Breast epithelium (tissue), 3 donors: ENCODE data around the gene CPT1C.

Source experiments
- POLR2A ChIP-seq: fragments of 450-650 bp; IDR thresholded peaks from one replicate; pipeline ENCODE4 v1.6.1; 2016; ENCODE audit warnings: antibody characterized with exemption, mild to moderate bottlenecking, moderate library complexity
- POLR2AphosphoS5 ChIP-seq, 3 donors: sonication (generic); formaldehyde crosslinking; IDR thresholded peaks; one replicate each; pipeline ENCODE4 v1.6.1; 2017; ENCODE audit warnings: antibody characterized with exemption in 3 of 3
- TF ChIP-seq, protein P1 (sequence below), 3 donors: fragments of 450-650 bp; IDR thresholded peaks; one replicate each; pipeline ENCODE4 v1.5.1; 2016 to 2017; ENCODE audit warnings: antibody characterized with exemption in 3 of 3, mild to moderate bottlenecking in 3 of 3, moderate library complexity in 3 of 3

DNA sequence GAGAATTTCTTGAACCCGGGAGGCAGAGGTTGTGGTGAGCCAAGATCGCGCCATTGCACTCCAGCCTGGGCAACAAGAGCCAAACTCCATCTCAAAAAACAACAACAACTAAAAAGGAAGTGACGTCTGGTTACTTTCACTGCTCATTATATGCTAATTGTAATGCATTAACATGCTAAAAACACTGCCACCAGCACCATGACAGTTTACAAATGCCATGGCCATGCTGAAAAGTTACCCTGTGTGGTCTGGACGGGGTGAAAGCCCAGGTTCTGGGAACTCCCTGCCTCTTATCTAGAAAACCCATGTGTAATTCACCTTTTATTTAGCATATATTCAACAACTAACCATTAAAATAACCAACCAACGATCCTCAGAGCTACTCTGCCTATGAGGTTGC lies 28.1 kb downstream of the CPT1C start:
- TF ChIP-seq, protein P1, sequence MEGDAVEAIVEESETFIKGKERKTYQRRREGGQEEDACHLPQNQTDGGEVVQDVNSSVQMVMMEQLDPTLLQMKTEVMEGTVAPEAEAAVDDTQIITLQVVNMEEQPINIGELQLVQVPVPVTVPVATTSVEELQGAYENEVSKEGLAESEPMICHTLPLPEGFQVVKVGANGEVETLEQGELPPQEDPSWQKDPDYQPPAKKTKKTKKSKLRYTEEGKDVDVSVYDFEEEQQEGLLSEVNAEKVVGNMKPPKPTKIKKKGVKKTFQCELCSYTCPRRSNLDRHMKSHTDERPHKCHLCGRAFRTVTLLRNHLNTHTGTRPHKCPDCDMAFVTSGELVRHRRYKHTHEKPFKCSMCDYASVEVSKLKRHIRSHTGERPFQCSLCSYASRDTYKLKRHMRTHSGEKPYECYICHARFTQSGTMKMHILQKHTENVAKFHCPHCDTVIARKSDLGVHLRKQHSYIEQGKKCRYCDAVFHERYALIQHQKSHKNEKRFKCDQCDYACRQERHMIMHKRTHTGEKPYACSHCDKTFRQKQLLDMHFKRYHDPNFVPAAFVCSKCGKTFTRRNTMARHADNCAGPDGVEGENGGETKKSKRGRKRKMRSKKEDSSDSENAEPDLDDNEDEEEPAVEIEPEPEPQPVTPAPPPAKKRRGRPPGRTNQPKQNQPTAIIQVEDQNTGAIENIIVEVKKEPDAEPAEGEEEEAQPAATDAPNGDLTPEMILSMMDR (IDR thresholded peaks at IDR 0.05): no peak
- TF ChIP-seq POLR2A (no peak), POLR2AphosphoS5 (IDR thresholded peaks at IDR 0.05) (no peak)
